Activated CD8-positive, alpha-beta T cell treated with anti-CD3 and anti-CD28 coated beads for 36 hours (primary cell): ENCODE data around the gene MBD3. TPM values are rescaled to one million over a fixed set of nuclear protein-coding genes. Genes with fewer than 3 reads are reported as not detected.

Experiments
- ATAC-seq: fragments of 200-7000 bp; cut with Tn5 transposase; one replicate; pipeline ENCODE4 v1.10.0; 2021; ENCODE audit warnings: mild to moderate bottlenecking, moderate library complexity
- CTCF ChIA-PET: fragments of 350-600 bp; sonication (Branson Sonifier 250); formaldehyde crosslinking; loops from one replicate; lab custom pipeline; 2021; ENCODE audit warnings: antibody characterized with exemption; lab: Charles Lee
- POLR2A ChIA-PET: fragments of 350-600 bp; sonication (Branson Sonifier 250); formaldehyde crosslinking; loops from one replicate; lab custom pipeline; 2021; ENCODE audit warnings: antibody characterized with exemption; lab: Charles Lee
- DNase-seq: peaks from one replicate; pipeline ENCODE4 v3.0.0-alpha.2; 2020
- H3K27ac Mint-ChIP-seq: one replicate; pipeline ENCODE4 v1.8.0; 2021; ENCODE audit warnings: mild to moderate bottlenecking, mixed read lengths
- H3K27me3 Mint-ChIP-seq: one replicate; pipeline ENCODE4 v1.8.0; 2021; ENCODE audit warnings: mixed read lengths
- H3K36me3 Mint-ChIP-seq: one replicate; pipeline ENCODE4 v1.8.0; 2021; ENCODE audit warnings: low read depth, mixed read lengths
- H3K4me1 Mint-ChIP-seq: one replicate; pipeline ENCODE4 v1.8.0; 2021; ENCODE audit warnings: low read depth, mixed read lengths
- H3K4me3 Mint-ChIP-seq: one replicate; pipeline ENCODE4 v1.8.0; 2021; ENCODE audit warnings: mild to moderate bottlenecking, moderate library complexity, mixed read lengths
- H3K9me3 Mint-ChIP-seq: one replicate; pipeline ENCODE4 v1.8.0; 2021; ENCODE audit warnings: mixed read lengths
- intact Hi-C: fragments of 100-400 bp; cut with micrococcal nuclease; formaldehyde crosslinking; loops from one replicate; pipeline ENCODE4 v1.10.0; 2022
- total RNA-seq, 2 experiments: library from RNA; stranded (reverse); gene quantifications; one replicate each; pipeline ENCODE4 v1.2.3, GENCODE V29; 2021
- TF ChIP-seq, protein P1 (sequence below): fragments of 200-600 bp; IDR thresholded peaks from one replicate; pipeline ENCODE4 v1.8.0; 2022; ENCODE audit warnings: antibody characterized with exemption, mild to moderate bottlenecking

MBD3 gene
- total RNA-seq, 2 experiments from 2014 or later = 87.8 to 92.5 TPM

- POLR2A ChIA-PET = interaction anchor here (4.6 kb wide), 1 partner anchor 14 kb away, joined by 26 read pairs; no protein-coding TSS in a partner anchor
- ATAC-seq (no peak), DNase-seq (no peak)
- CTCF ChIA-PET = interaction anchor here (1.3 kb wide), 1 partner anchor 251 kb away, joined by 5 read pairs; no protein-coding TSS in a partner anchor
- H3K27me3 Mint-ChIP-seq = no peaks in the 10 kb centered on the region
- no peaks in the 10 kb centered on the region for H3K9me3 Mint-ChIP-seq
- no peak overlapping the region for H3K27ac Mint-ChIP-seq
- no peaks in the 10 kb centered on the region for H3K4me1 Mint-ChIP-seq
- peaks cover 7% of the 10 kb centered on the region for H3K36me3 Mint-ChIP-seq
- intact Hi-C loops = no loop called here
- TF ChIP-seq, protein P1, sequence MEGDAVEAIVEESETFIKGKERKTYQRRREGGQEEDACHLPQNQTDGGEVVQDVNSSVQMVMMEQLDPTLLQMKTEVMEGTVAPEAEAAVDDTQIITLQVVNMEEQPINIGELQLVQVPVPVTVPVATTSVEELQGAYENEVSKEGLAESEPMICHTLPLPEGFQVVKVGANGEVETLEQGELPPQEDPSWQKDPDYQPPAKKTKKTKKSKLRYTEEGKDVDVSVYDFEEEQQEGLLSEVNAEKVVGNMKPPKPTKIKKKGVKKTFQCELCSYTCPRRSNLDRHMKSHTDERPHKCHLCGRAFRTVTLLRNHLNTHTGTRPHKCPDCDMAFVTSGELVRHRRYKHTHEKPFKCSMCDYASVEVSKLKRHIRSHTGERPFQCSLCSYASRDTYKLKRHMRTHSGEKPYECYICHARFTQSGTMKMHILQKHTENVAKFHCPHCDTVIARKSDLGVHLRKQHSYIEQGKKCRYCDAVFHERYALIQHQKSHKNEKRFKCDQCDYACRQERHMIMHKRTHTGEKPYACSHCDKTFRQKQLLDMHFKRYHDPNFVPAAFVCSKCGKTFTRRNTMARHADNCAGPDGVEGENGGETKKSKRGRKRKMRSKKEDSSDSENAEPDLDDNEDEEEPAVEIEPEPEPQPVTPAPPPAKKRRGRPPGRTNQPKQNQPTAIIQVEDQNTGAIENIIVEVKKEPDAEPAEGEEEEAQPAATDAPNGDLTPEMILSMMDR = no peak
- no peak overlapping the region for H3K4me3 Mint-ChIP-seq
Measured at GRCh38 chr19:1575323-1576241, 17.1 kb downstream of the MBD3 start.

- POLR2A ChIA-PET = interaction anchor here (4.6 kb wide), 1 partner anchor 15 kb away, joined by 26 read pairs; no protein-coding TSS in a partner anchor
- Mint-ChIP-seq H3K27ac (no peak overlapping the region), H3K4me1 (peaks cover 5% of the 10 kb centered on the region), H3K4me3 (no peak overlapping the region), H3K36me3 (peaks cover 2% of the 10 kb centered on the region), H3K27me3 (peaks cover 3% of the 10 kb centered on the region), H3K9me3 (no peaks in the 10 kb centered on the region)
- intact Hi-C loops = no loop called here
- TF ChIP-seq, protein P1 = no peak
- CTCF ChIA-PET = no interaction called here
- DNase-seq = no peak
- no peak for ATAC-seq
Measured at GRCh38 chr19:1574354-1575136, 18.1 kb downstream of the MBD3 start.

GRCh38 chr19:1572795-1573194, 19.9 kb downstream of the MBD3 start:
- H3K4me1 Mint-ChIP-seq = peaks cover 5% of the 10 kb centered on the region
- no peaks in the 10 kb centered on the region for H3K9me3 Mint-ChIP-seq
- no peak overlapping the region for H3K27ac Mint-ChIP-seq
- peaks cover 3% of the 10 kb centered on the region for H3K27me3 Mint-ChIP-seq
- ChIA-PET CTCF (no interaction called here), POLR2A (interaction anchor here (1.4 to 2.5 kb wide), 2 partner anchors 14 to 18 kb away, joined by 4 to 6 read pairs; no protein-coding TSS in a partner anchor)
- intact Hi-C loops = no loop called here
- TF ChIP-seq, protein P1 = no peak
- ATAC-seq (no peak), DNase-seq (no peak)
- H3K4me3 Mint-ChIP-seq = no peak overlapping the region
- no peaks in the 10 kb centered on the region for H3K36me3 Mint-ChIP-seq

DNA sequence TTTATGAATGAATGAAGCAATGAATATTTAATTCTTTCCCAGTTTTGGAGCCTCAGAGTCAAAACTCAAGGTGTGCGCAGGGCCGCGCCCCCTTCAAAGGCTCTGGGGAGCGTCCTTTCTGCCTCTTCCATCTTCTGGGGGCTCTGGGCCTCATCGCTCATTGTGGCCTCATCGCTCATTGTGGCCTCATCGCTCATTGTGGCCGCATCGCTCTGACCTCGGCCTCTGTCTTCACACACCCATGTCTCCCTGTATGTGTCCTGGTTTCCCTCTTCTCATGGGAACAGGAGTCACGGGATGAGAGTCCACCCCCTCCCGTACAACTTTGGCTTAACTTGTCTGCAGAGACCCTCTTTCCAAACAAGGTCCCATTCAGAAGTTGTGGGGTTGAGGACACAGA, 21.3 kb downstream of the MBD3 start:
- H3K4me1 Mint-ChIP-seq = peaks cover 5% of the 10 kb centered on the region
- ChIA-PET CTCF (no interaction called here), POLR2A (interaction anchor here (1.4 to 2.5 kb wide), 2 partner anchors 15 to 20 kb away, joined by 4 to 6 read pairs; no protein-coding TSS in a partner anchor)
- H3K27ac Mint-ChIP-seq = no peak overlapping the region
- TF ChIP-seq, protein P1 = no peak
- H3K36me3 Mint-ChIP-seq = no peaks in the 10 kb centered on the region
- peaks cover 3% of the 10 kb centered on the region for H3K27me3 Mint-ChIP-seq
- DNase-seq (no peak), ATAC-seq (no peak)
- no peaks in the 10 kb centered on the region for H3K9me3 Mint-ChIP-seq
- H3K4me3 Mint-ChIP-seq = no peak overlapping the region
- intact Hi-C loops = no loop called here
